HEK293T (cell line): ENCODE results near the gene LXN.

Experiments used
- CTCF ChIA-PET: fragments of 350-600 bp; formaldehyde crosslinking; extraction: SDS; loops from one replicate; lab custom pipeline; 2021; ENCODE audit warnings: antibody characterized with exemption, inconsistent platforms; lab: Yijun Ruan, JAX
- POLR2A ChIA-PET: fragments of 350-600 bp; formaldehyde crosslinking; extraction: SDS; loops from one replicate; lab custom pipeline; 2020; ENCODE audit warnings: antibody characterized with exemption, inconsistent platforms; lab: Yijun Ruan, JAX
- DNase-seq: peaks from one replicate; pipeline ENCODE4 v3.0.0; 2012; ENCODE audit warnings: mixed read lengths; ENCODE audit errors: extremely low spot score
- ARNT ChIP-seq: fragments of 450-650 bp; IDR thresholded peaks from 2 replicates; pipeline ENCODE4 v1.6.1; 2017; ENCODE audit warnings: mild to moderate bottlenecking
- BHLHE40 ChIP-seq: fragments of 450-650 bp; IDR thresholded peaks from 2 replicates; pipeline ENCODE4 v1.6.1; 2016; ENCODE audit warnings: mild to moderate bottlenecking, moderate library complexity, borderline replicate concordance
- CTBP1 ChIP-seq: fragments of 450-650 bp; IDR thresholded peaks from 2 replicates; pipeline ENCODE4 v1.6.1; 2016; ENCODE audit warnings: borderline replicate concordance
- ELF4 ChIP-seq: fragments of 450-650 bp; IDR thresholded peaks from 2 replicates; pipeline ENCODE4 v1.6.1; 2017; ENCODE audit warnings: antibody characterized with exemption
- FOXA1 ChIP-seq: fragments of 450-650 bp; IDR thresholded peaks from 2 replicates; pipeline ENCODE4 v1.6.1; 2016; ENCODE audit warnings: mild to moderate bottlenecking
- FOXK2 ChIP-seq: fragments of 450-650 bp; IDR thresholded peaks from 2 replicates; pipeline ENCODE4 v1.6.1; 2016; ENCODE audit warnings: mild to moderate bottlenecking
- FOXM1 ChIP-seq: fragments of 450-650 bp; IDR thresholded peaks from 2 replicates; pipeline ENCODE4 v1.6.1; 2017; ENCODE audit warnings: mild to moderate bottlenecking, borderline replicate concordance
- HDGF ChIP-seq: fragments of 450-650 bp; IDR thresholded peaks from 2 replicates; pipeline ENCODE4 v1.6.1; 2017; ENCODE audit warnings: antibody characterized with exemption, borderline replicate concordance
- L3MBTL2 ChIP-seq: fragments of 450-650 bp; conservative IDR thresholded peaks from 2 replicates; pipeline ENCODE4 v1.6.1; 2016; ENCODE audit warnings: mild to moderate bottlenecking
- LEF1 ChIP-seq: fragments of 450-650 bp; IDR thresholded peaks from 2 replicates; pipeline ENCODE4 v1.6.1; 2017; ENCODE audit warnings: mild to moderate bottlenecking, borderline replicate concordance
- NFRKB ChIP-seq: fragments of 450-650 bp; IDR thresholded peaks from 2 replicates; pipeline ENCODE4 v1.6.1; 2016; ENCODE audit warnings: mild to moderate bottlenecking, moderate library complexity
- SP1 ChIP-seq: fragments of 450-650 bp; IDR thresholded peaks from 2 replicates; pipeline ENCODE4 v1.6.1; 2017
- SUZ12 ChIP-seq: fragments of 450-650 bp; IDR thresholded peaks from 2 replicates; pipeline ENCODE4 v1.6.1; 2016; ENCODE audit warnings: mild to moderate bottlenecking
- TARDBP ChIP-seq: fragments of 450-650 bp; IDR thresholded peaks from 2 replicates; pipeline ENCODE4 v1.6.1; 2016
- ZNF384 ChIP-seq: fragments of 450-650 bp; IDR thresholded peaks from 2 replicates; pipeline ENCODE4 v1.6.1; 2016
- TF ChIP-seq, protein P1 (sequence below): fragments of 450-650 bp; IDR thresholded peaks from 2 replicates; pipeline ENCODE4 v1.6.1; 2016

Gene LXN

GRCh38 chr3:158683230-158683962 is 10.9 kb upstream of the LXN start:
- POLR2A ChIA-PET, result interaction anchor here (0.6 kb wide), 1 partner anchor 40 kb away, joined by 3 read pairs; no protein-coding TSS in a partner anchor
- DNase-seq, result no peak
- no peak for TF ChIP-seq FOXA1
- TF ChIP-seq HDGF, result no peak
- TF ChIP-seq, protein P1, sequence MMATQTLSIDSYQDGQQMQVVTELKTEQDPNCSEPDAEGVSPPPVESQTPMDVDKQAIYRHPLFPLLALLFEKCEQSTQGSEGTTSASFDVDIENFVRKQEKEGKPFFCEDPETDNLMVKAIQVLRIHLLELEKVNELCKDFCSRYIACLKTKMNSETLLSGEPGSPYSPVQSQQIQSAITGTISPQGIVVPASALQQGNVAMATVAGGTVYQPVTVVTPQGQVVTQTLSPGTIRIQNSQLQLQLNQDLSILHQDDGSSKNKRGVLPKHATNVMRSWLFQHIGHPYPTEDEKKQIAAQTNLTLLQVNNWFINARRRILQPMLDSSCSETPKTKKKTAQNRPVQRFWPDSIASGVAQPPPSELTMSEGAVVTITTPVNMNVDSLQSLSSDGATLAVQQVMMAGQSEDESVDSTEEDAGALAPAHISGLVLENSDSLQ, result no peak
- TF ChIP-seq FOXK2, result no peak
- TF ChIP-seq SUZ12, result no peak
- TF ChIP-seq CTBP1, result no peak
- no peak for TF ChIP-seq SP1
- TF ChIP-seq LEF1, result no peak
- TF ChIP-seq BHLHE40, result no peak
- no peak for TF ChIP-seq ELF4
- no peak for TF ChIP-seq NFRKB
- TF ChIP-seq ZNF384, result no peak
- TF ChIP-seq TARDBP, result no peak
- no peak for TF ChIP-seq L3MBTL2
- CTCF ChIA-PET, result no interaction called here

DNA sequence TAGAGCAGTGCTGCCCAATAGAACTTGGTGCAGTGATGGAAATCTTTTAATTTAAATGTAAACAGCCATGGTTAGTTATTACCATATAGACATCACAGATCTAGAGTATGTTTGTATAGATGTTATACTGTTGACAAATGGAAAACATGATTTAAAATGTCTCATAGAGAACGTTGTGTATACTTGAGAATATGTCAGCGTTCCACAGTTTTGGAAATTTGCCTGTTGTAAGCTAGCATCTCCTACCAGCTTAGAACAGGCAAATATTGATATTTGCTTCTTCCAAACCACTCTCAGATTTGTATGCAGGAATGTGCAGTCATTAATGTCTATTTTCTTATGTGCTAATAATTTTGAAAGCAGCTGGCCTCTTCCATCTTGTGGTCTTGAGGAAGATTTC is 8.4 kb upstream of the LXN start:
- TF ChIP-seq, protein P1, result no peak
- TF ChIP-seq FOXA1 (no peak), FOXK2 (no peak), SUZ12 (no peak)
- DNase-seq, result no peak
- POLR2A ChIA-PET, result no interaction called here
- CTCF ChIA-PET, result no interaction called here

- DNase-seq, result no peak
- TF ChIP-seq FOXM1 (no peak), FOXA1 (no peak), BHLHE40 (no peak), LEF1 (no peak), HDGF (no peak), TARDBP (no peak), ELF4 (no peak), SP1 (no peak), CTBP1 (no peak), L3MBTL2 (no peak), NFRKB (no peak), FOXK2 (no peak), ZNF384 (no peak), SUZ12 (no peak), ARNT (no peak)
- TF ChIP-seq, protein P1, result no peak
- ChIA-PET POLR2A (no interaction called here), CTCF (no interaction called here)
Measured at GRCh38 chr3:158679547-158680000, 7.1 kb upstream of the LXN start.

DNA sequence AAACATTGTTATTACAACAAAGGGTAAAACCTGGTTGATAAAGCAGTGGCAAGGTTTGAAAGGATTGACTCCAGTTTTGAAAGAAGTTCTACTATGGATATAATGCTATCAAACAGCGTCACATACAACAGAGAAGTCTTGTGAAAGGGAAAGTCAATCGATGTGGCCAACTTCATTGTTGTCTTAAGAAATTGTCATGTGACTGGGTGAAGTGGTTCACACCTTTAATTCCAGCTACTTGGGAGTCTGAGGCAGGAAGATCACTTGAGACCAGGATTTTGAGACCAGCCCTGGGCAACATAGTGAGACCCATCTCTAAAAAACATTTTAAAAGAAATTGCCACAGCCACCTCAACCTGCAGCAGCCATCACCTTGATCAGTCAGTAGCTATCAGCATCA is 6.2 kb upstream of the LXN start:
- CTCF ChIA-PET, result no interaction called here
- POLR2A ChIA-PET, result no interaction called here
- TF ChIP-seq, protein P1, result no peak
- TF ChIP-seq BHLHE40 (no peak), SUZ12 (no peak), ARNT (no peak), ELF4 (no peak), TARDBP (no peak), FOXK2 (no peak), HDGF (no peak), NFRKB (no peak), LEF1 (no peak), CTBP1 (no peak), SP1 (no peak), L3MBTL2 (no peak), ZNF384 (no peak), FOXA1 (no peak), FOXM1 (no peak)
- no peak for DNase-seq

DNA sequence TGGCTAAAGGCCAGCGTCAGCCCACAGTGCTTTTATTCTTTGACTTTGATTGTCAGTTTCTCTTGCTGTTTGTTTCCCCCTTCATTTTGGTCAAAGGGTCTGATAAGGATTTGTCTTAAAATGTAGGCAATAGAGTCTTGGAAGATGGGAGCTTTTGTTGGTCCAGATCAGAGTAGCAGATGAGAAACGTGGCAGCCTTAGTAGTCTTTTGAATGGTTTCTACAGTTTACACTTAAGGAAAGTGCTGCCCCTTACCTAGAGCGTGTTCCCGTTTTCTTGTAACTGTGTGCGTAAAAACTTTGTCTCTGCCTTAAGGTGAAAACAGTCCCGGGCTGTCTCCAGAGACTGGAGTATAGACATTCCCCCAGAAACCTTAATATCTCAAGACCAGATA is 630 bp downstream of the LXN start:
- DNase-seq, result peak; percentile 4
- CTCF ChIA-PET, result interaction anchor here (0.6 kb wide), 1 partner anchor 12 kb away, joined by 3 read pairs; no protein-coding TSS in a partner anchor
- POLR2A ChIA-PET, result no interaction called here
- no peak for TF ChIP-seq ELF4
- no peak for TF ChIP-seq BHLHE40
- TF ChIP-seq FOXK2, result no peak
- TF ChIP-seq SP1, result no peak
- TF ChIP-seq HDGF, result no peak

- no peak for TF ChIP-seq BHLHE40
- no peak for TF ChIP-seq LEF1
- no peak for TF ChIP-seq SP1
- no peak for TF ChIP-seq CTBP1
- TF ChIP-seq NFRKB, result no peak
- no peak for TF ChIP-seq ELF4
- TF ChIP-seq ARNT, result no peak
- TF ChIP-seq L3MBTL2, result no peak
- TF ChIP-seq, protein P1, result no peak
- no peak for TF ChIP-seq FOXM1
- no peak for TF ChIP-seq FOXK2
- no peak for TF ChIP-seq FOXA1
- TF ChIP-seq ZNF384, result no peak
- CTCF ChIA-PET, result no interaction called here
- POLR2A ChIA-PET, result no interaction called here
- no peak for DNase-seq
Measured at GRCh38 chr3:158668506-158668905, 3.9 kb downstream of the LXN start.
